HG02884 (cell line): ENCODE measurements around the gene DCTN3.

ENCODE experiments used
- ATAC-seq: cut with Tn5 transposase; IDR thresholded peaks from one replicate; pipeline ENCODE4 v1.9.1; 2021; ENCODE audit warnings: mild to moderate bottlenecking, moderate library complexity; ENCODE audit not compliant: unreplicated experiment

DCTN3 gene

DNA sequence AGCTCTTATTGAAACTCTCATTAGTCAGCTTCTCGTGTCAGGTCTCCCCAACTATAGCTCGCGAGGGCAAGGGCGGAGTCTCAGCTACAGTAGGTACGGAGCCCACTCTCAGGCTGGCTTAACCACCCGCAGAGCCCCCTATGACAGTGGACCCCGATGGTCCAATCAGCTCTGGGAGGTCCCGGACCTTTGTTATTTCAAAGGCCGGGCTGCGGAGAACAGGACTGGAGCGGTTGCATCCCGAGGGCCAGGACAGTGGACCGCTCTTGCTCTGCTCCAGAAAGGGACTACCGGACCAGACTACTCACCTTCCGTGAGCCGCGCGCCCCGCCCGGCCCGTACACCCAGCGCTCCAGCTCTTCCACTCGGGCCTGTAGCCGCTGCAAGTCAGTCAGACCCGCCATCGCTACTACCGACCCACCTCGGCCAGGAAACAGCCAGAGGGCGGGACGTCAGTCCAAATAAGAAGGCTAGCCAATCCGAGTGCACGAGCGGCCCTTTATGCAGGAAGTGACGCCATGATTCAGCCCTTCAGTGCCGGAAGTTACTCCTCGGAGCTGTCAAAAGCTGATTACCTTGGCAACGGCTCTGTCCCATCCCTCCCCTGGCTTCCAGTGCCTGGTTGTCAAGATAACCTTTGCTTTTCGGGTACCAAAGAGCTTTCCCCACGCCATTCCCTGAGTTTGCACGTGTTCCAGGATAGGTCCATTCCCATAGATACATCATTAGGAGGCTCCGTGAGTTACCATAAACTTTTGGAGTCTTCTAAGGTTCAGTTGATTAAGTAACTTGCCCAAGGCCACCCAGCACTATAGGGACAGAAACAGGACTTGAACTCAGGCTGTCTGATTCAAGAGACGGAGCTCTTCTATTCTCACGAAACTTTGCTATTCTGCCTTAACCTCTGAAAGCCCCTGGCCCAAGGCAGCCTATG, at the start of gene DCTN3:
TSS of gene DCTN3 (minus strand) at position 435 of the 934 bp plus-strand sequence. CDS start at position 404, 31 bp downstream.
- peak; percentile 99 for ATAC-seq

DNA sequence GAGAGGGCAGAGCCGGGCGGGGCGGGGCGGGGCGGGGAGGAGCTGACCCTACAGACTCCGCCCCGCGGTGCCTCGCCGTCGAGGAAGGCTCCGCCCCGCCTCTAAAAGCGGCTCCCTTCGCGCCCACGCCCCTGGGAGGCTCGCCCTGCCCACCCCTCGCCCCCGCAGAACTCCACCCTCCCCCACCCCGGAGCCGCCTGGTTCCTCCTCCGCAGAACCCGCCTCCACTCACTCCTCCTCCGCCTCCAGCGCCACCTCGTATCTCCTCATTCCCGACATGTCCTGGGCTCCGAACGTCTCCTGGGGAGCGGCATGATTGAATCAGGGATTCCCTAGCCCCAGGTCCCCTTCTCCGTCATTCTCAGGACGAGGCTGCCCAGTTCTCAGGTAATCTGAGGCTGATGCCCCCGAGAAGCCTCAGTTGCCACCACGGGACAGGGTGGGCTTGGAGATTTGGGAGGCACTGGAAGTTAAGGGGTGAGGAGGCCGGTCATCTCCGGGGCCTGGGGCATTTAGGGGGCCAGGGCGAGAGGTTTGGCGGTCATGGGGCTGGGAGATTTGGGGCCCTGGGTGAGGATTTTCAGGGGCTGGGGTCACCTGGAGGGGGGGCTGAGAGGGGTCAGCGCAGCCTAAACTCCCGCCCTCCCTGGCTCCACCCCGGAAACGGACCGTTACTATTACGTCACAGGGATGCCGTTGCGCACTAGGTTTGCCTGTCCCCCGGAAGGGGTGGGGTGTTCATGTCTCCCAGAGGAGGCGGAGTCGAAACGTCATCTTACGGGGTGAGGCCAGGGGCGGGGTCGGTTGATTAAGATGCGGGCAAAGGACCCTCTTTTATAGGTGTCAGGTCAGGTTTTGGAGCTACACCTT, 45.3 kb upstream of the DCTN3 start:
- peak; percentile 56 for ATAC-seq

DNA sequence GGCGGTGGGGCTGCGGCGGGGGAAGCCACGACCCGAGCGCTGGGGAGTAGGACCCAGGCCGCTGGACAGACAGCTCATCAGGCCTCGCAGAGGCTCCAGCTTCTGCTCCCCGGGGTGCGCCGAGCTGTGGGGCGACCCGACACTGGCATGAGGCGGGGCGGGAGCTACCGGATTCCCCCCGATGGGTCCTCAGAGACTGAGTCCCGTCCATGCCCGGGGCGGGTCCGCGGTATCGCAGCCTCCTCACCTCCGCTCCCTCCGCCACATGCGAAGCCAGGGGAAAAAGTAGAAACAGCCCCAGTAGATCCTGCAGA, 44.7 kb upstream of the DCTN3 start:
- peak; percentile 2 for ATAC-seq

DNA sequence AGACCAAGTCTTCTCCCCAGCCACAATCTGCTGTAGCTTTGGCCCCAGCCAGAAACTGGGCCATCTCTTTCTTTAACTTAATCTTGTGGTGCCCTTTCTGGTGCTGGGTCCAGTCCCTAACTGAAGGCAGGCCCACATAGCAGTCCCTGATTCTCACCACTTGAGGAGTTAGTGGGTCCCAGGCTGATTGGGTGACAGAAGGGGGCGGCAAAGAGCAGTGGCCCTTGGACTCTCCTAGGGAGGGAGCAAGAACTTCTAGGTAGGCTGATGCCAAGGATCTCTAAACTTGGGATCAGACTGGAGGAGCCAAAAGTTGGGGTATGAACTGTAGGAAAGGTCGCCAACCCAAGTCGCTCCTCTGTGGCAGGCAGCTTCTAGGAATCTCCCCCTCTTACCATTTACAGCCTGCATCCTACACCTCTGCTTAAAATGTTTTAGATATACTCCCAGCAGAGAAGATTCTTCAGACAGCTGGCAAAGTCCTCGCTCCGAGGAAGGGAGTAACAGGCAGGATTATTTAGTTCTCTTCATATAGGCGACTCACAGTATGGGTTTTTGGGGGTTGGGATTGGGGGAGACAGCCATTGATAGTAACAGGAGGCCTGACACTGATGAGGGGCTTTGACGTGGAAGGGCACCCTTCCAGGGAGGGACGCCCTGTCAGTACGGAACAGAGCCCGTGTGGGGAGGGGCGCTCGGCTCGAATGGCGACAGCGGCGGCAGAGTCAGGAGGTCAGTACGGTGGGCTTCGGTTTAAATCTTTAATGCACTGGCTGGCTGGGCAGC, 44.2 kb upstream of the DCTN3 start:
- no peak for ATAC-seq

DNA sequence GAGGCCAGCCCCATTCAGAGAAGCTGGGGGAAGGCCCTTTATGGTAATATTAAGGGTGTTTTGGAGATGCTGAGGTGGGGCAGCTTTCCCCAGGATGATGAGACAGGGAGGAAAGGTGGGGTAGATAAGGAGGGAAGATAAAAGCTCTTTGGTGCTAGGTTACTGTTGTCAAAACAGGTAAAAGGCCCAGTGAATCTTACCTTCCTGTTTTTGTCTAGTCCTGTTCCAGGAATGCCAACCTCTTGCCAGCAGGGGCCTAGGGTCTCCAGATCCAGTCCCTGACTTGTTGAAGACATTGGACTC, 43.0 kb upstream of the DCTN3 start:
- no peak for ATAC-seq

DNA sequence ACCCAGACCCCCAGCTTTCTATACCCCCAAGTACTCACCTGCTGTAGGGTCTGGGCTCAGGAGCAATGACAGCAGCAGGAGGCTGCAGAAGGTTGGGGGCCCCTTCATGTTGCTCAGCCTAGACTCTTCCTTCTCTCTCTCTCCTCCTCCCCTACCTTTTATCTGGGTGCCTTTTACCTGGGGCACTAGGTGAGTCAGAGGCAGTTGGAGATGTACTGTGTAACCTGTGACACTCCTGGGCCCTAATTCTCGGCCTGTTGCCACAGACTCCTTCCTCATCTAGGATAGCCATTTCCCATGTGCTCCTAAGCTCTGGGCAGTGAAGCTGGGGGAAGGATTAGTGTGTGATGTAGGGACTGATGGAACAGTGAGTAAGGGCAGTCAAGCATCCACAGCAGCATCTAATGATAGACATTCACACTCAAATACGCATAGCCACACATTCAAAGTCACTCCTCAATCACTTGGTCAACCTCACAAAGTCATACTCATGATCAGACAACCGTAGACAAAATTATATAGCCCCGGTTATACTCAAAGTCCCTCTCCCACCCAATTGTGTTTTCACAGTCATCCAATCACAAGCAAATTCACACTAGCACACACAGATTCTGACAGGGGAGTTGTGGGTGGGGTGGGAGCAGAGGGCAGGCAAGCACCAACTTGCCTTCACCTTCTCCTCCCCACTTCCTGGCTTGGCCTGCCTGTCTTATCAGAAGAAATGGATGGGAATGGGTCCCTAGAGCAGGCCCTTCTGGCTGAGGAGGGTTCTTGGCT, 42.4 kb upstream of the DCTN3 start, which contains the start of gene CCL27:
TSS of gene CCL27 (minus strand) at position 132 of the 777 bp plus-strand sequence. CDS start at position 108, 24 bp downstream.
- no peak for ATAC-seq

DNA sequence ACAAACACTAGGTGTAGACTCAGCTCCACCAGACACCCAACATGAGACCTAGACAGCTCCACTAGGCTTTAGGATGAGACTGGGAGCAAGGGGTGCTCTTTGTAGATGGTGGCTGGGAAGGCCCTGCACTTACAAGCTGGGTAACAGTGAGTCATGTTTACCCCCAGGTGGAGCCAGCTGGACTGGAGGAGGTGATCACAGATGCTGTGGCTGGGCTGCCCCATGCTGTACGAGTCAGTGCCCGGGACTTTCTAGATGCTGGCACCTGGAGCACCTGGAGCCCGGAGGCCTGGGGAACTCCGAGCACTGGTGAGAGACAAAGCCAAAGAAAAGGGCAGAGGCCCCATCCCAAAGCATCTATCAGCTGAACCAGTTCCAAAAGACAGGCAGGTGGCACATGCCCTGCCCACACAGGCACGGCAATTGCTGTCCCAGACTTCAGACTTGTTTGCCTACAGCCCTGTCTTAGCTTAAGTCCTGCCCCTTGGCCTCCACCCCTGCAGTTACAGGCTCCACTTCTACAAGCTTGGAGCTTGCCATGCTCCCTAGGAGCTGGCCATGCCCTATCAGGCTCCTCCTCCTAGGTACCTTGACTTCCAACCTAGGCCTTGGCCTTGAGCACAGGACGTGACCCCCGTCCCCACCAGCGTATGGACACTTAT, 39.4 kb upstream of the DCTN3 start:
- no peak for ATAC-seq

DNA sequence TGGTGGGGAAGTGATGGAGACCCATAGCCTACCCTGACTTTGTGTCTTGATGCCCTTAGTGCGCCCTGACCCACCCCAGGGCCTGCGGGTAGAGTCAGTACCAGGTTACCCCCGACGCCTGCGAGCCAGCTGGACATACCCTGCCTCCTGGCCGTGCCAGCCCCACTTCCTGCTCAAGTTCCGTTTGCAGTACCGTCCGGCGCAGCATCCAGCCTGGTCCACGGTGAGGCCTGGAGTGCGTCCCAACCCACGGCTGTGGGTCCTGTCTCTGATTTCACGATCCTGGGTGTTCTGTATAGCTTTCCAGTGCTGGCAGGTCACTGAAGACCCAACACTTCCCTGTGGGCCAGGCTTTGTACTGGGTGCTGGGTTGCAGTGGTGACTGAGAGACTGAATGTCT, 38.2 kb upstream of the DCTN3 start:
- no peak for ATAC-seq

DNA sequence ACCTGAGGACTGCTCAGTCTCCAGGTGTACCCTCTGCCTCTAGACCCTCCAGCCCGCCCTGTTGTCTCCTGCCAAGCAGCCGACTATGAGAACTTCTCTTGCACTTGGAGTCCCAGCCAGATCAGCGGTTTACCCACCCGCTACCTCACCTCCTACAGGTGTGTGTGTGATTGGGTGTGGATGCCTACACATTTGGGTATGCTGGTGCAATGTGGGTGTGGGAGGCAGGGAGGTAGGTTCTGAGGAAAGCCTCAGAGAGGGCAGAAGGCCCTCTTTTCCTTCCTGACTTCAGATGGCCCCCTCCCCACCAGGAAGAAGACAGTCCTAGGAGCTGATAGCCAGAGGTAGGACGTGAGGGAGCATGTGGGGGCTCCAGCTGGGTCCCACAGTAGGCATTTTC, 36.7 kb upstream of the DCTN3 start:
- ATAC-seq = no peak

DNA sequence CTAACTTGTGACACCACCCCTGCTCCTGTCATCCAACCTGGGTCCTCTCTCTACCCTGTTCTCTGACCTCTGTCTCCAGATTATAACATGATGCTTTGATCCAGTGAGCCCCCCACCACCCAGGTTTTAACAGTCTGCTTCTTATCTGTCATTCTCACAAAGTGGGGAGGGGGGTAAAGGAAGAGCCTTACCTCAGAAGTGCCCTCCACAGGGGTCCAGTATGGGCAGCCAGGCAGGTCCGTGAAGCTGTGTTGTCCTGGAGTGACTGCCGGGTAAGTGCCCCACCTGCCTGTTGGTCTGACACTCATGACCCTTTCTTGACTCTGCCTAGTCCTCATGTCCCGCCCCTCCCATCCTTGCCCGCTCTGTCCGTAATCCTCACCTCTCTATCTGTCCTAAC, 35.1 kb upstream of the DCTN3 start:
- no peak for ATAC-seq

DNA sequence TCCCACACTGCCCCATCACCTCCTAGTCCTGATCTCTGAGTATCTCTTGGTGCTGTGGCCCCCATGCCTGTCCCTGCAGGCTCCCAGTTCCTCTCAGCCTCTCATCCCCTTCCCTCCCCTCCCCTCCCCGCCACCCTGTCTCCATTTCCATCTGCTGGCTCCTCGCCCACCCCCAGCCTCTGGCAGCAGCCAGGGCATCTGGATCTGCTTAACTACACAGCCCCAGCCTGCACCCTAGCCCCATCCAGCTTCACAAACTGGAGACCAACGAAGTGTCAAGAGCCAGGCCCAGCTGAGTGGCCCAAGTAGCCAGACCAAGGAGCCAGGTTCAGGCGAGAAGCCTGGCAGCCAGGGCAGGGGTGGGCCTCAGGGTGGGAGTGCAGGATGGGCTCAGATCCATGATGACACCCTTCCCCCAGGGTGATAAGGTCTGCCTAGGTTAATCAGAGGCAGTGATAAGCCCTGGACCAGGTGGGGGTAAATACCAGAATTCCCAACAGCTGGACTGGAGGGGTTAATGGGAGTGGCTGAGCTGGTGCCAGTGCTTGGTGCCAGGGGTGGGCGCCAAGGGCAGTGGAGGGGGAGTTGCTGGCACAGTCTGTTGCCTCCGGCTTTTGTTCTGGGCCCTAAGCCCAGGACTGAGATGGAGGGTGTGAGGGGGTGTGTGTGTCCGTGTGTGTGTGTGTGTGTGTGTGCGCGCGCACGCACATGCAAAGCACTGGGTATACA, 34.2 kb upstream of the DCTN3 start:
- ATAC-seq = no peak

DNA sequence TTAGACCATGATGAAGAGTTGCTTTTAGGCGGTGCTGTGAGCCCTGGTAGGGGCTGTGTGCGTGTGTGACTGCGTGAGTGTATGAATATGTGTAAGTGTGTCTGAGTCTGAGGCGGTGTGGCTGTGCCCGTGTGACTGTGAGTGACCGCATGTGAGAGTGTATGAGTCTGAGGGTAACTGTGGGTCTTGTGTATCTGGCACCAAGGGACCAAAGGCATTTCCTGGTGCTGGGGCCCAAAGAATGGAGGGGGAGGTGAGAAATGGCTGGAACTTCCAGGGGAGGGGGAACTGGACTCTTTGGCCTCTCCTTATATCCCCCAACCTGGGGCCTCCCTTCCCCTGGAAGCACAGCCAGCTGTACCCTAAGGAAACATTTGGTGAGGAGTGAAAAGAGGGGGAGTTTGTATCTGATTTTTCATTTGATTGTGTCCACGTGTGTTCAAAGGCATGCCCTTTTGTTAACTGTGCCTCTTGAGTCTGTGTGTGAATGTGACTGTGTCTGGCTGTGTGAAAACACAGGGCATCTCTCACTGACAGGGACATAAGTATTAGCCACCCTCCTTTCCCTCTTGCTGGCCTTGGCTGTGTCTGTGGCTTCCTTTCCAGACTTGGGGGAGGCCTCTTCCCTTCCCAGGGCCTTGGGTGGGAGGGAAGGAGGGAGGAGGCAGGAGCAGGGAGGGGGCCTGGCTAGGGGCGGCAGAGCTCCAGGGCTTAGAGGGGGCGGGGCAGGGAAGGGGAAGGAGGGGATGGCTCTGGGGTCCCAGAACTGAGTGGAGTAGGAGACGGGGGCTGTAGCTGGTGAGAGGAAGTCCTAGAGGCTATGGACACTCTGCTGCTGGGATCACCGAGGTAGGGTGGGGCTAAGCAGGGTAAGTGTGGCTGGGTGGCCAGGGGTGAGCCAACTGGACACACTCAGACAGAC, 33.1 kb upstream of the DCTN3 start:
- ATAC-seq = no peak

DNA sequence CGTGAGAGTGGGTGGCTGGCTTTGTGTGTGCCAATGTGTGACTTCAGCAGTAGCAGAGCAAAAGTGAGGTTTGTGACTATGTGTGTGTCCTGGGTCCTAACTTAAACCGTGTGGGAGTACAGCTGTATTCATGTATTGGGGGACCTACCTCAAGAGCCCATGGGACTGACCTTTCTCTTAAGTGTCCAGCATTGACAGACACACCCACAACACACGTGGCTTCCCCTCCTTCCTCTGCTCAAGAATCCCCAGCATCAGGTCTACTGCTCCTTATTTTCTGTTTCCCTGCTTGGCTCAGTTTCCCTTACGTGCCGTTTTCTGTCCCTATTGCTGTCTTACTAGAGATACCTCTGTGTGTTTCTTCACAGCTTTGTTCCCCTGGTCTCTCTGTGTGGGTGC, 32.3 kb upstream of the DCTN3 start:
- no peak for ATAC-seq

DNA sequence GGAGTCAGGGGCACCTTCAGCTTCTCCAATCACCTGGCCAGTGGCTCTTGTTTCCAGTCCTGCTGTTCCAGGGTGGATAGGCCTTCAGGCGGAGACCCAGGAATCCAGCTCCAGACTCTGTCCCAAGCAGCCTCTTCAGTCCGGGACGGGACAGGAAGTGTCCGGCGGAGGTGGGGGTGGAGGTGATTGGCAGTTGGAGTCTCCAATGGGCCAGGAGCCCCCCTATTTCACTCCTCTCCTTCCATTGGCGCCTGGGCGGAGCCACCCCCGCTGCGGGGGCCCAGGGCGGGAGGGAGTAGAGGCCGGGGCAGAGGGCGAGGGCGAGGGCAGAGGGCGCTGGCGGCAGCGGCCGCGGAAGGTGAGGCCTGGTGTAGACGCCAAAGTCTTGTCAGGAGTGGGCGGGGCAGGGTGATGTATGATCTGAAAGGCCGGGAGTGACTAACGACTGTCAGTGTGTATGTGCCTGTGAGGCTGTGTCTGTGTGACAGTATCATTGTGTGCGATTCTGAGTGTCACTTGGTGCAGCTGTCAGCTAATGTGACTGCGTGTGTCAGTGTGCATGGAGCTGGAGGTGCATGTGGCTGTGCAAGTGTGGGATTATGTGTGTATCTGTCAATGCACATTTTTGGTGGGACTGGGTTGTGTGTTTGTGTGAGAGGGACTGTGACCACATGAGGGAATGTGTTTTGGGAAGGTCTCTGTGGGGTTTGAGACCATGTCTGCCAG, 31.7 kb upstream of the DCTN3 start, which contains the start of gene IL11RA:
TSS of gene IL11RA (plus strand) at position 310 of the 726 bp plus-strand sequence. CDS start 3,033 bp downstream, outside the sequence.
- no peak for ATAC-seq

DNA sequence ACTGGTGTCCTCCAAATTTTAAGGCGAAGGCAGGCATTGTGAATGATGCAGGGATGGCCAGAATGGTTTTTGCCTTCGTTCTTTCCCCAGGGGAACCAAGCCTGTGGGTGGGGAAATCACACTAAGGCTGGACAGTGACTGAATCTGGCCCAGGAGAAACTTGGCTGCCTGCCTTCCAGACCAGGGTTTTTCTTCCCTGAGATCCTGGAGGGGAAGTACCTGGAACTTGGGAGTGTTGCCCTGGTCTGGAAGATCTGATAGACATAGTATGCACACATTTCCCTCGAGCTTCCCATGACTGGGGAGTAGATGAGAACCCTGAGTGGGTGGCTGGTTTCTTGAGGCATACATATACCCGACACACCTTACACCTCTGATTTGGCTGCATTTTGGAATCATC, 31.0 kb upstream of the DCTN3 start:
- no peak for ATAC-seq

DNA sequence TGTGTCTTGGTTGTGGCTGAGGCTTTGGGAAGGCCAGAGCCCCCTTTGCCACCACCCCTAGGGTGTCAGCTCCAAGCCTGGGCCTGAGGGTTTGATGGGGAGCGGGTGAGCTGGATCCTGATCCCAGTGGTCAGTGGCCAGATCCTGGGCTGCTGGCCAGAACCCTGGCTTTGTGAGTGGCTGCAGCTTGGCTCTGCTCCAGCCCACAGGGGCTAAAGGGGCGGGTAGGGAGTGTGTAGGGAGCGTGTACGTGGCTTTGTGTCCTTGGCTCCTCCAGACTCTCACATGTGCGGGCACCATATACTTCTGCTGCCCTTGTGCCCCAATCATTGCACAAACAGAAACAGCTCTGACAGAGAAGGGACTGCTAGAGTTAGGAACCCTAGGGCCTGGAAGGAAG, 30.5 kb upstream of the DCTN3 start:
- ATAC-seq = no peak

DNA sequence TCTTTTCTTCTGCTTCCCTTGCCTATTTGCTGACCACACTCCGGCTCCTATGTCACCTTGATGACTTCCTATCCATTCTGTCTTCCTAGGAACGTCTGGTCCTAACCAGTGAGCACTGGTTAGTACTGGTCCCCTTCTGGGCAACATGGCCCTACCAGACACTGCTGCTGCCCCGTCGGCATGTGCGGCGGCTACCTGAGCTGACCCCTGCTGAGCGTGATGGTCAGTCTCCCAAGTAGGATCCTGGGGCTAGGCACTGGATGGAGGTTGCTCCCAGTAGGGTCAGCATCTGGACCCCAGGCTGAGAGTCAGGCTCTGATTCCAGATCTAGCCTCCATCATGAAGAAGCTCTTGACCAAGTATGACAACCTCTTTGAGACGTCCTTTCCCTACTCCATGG, 28.4 kb upstream of the DCTN3 start:
- ATAC-seq = no peak
